Caco-2 (cell line): ENCODE data around the gene RALGDS. TPM values are rescaled to one million over a fixed set of nuclear protein-coding genes. Genes with fewer than 3 reads are reported as not detected.

Source experiments
- BruUV-seq: library from RNA; stranded (reverse); fragments of 400-500 nt; replicated peaks from 2 replicates; lab custom pipeline; 2021; lab: Mats Ljungman, UMichigan
- CTCF ChIA-PET: fragments of 300-600 bp; sonication (Branson Sonifier 250); formaldehyde crosslinking; loops from one replicate; lab custom pipeline; 2022; ENCODE audit warnings: antibody characterized with exemption; lab: Charles Lee
- POLR2A ChIA-PET: fragments of 300-600 bp; sonication (Branson Sonifier 250); formaldehyde crosslinking; loops from one replicate; lab custom pipeline; 2022; ENCODE audit warnings: antibody characterized with exemption; lab: Charles Lee
- DNase-seq, 2 experiments: peaks; one replicate each; pipeline versions ENCODE4 v3.0.0 to v3.0.0-alpha.2; 2020 to 2022
- H3K27me3 ChIP-seq: replicated peaks from 2 replicates; pipeline ENCODE4 v1.6.0; 2011; ENCODE audit warnings: low read length; ENCODE audit not compliant: control insufficient read depth, insufficient read depth
- H3K36me3 ChIP-seq: 2 replicates; pipeline ENCODE4 v1.5.1; 2011; ENCODE audit warnings: low read length; ENCODE audit not compliant: control insufficient read depth, insufficient read depth
- H3K4me1 ChIP-seq: fragments of 250-450 bp; sonication (Bioruptor Pico); 2 replicates; pipeline ENCODE4 v1.5.1; 2020; ENCODE audit warnings: mild to moderate bottlenecking
- H3K4me3 ChIP-seq: 2 replicates; pipeline ENCODE4 v1.5.1; 2011; ENCODE audit warnings: low read depth, mild to moderate bottlenecking, control low read depth, low read length
- H3K9me3 ChIP-seq: fragments of 250-450 bp; sonication (Bioruptor Pico); 2 replicates; pipeline ENCODE4 v1.5.1; 2020; ENCODE audit warnings: mild to moderate bottlenecking, moderate library complexity
- H3K27ac Mint-ChIP-seq: one replicate; pipeline ENCODE4 v1.8.0; 2022; ENCODE audit warnings: mixed read lengths; ENCODE audit not compliant: unreplicated experiment
- H3K27me3 Mint-ChIP-seq: one replicate; pipeline ENCODE4 v1.8.0; 2022; ENCODE audit warnings: mixed read lengths; ENCODE audit not compliant: insufficient read depth, unreplicated experiment
- H3K36me3 Mint-ChIP-seq: one replicate; pipeline ENCODE4 v1.8.0; 2022; ENCODE audit warnings: mild to moderate bottlenecking, mixed read lengths; ENCODE audit not compliant: insufficient read depth, unreplicated experiment
- H3K4me1 Mint-ChIP-seq: one replicate; pipeline ENCODE4 v1.8.0; 2022; ENCODE audit warnings: low read depth, mixed read lengths; ENCODE audit not compliant: unreplicated experiment
- H3K4me3 Mint-ChIP-seq: one replicate; pipeline ENCODE4 v1.8.0; 2022; ENCODE audit warnings: mild to moderate bottlenecking, moderate library complexity, mixed read lengths; ENCODE audit not compliant: unreplicated experiment
- H3K9me3 Mint-ChIP-seq: one replicate; pipeline ENCODE4 v1.8.0; 2022; ENCODE audit warnings: mixed read lengths; ENCODE audit not compliant: unreplicated experiment
- CTCF ChIP-seq, 2 experiments: fragments of 200-600 bp in 1 of 2; IDR thresholded peaks; 1 replicate in 1 of 2; 2 replicates in 1 of 2; pipeline versions ENCODE4 v1.5.1 to v1.8.0; 2011 to 2022; ENCODE audit warnings: antibody characterized with exemption in 1 of 2, control low read depth in 1 of 2, inconsistent platforms in 1 of 2, low read depth in 1 of 2, low read length in 1 of 2, mild to moderate bottlenecking in 1 of 2, moderate library complexity in 1 of 2; ENCODE audit not compliant: insufficient read depth in 1 of 2, severe bottlenecking in 1 of 2, unreplicated experiment in 1 of 2
- intact Hi-C: fragments of 100-400 bp; cut with micrococcal nuclease; formaldehyde crosslinking; loops from one replicate; pipeline ENCODE4 v1.10.0; 2022; ENCODE audit not compliant: unreplicated experiment
- total RNA-seq: library from RNA; stranded (reverse); gene quantifications from 2 replicates; pipeline ENCODE4 v1.2.3, GENCODE V29; 2022

RALGDS gene
- total RNA-seq, 1 experiment from 2014 or later, result 18.7 TPM

DNA sequence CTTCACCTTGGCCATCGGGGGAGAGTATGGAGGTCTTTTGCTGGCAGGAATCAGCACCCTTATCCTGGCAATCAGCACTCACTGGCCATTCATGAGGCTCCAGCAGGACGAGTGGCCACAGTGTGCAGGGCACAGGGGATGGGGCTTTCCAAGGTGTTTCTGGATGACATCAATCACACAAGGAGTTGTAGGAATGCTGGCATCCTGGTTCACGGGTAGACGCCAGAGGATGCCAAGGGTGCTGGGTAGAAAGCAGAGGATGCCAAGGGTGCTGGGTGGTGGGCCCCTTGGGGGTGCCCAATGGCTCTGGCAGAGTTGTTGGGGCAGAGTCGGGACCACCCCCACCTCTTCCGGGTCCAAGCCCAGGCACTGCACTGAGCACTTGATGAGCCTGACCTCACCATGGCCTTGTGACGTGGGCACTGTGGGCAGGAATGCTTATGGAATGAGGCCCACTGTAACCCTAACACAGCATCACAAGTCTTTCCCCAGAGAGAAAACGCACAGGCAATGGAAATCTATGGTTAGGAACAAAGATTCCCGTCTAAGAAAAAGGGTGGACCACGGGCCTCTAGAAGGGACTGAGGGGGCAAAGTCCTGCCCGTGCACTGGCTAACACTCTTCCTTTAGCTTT, 30.2 kb downstream of the RALGDS start:
- Histone ChIP-seq H3K9me3 (peaks cover 1% of the 10 kb centered on the region; the same call in 1 of the 2 replicates), H3K4me1 (no peaks in the 10 kb centered on the region), H3K36me3 (no peaks in the 10 kb centered on the region), H3K4me3 (no peak overlapping the region), H3K27me3 (no peaks in the 10 kb centered on the region)
- POLR2A ChIA-PET, result no interaction called here
- Mint-ChIP-seq H3K27ac (no peak overlapping the region), H3K9me3 (peaks cover 13% of the 10 kb centered on the region), H3K36me3 (peaks cover under 1% of the 10 kb centered on the region), H3K4me1 (no peaks in the 10 kb centered on the region), H3K27me3 (no peaks in the 10 kb centered on the region), H3K4me3 (no peak overlapping the region)
- BruUV-seq, result no TSS peak
- intact Hi-C loops, result no loop called here
- no peak for TF ChIP-seq CTCF (IDR thresholded peaks at IDR 0.05; ENCODE audit: insufficient read depth in 1 of 2, low read depth in 1 of 2, low read length in 1 of 2, severe bottlenecking in 1 of 2, unreplicated experiment in 1 of 2)
- CTCF ChIA-PET, result no interaction called here
- DNase-seq, result peak in 1 of 2 experiments; percentile 34

GRCh38 chr9:133090187-133090586, 30.9 kb downstream of the RALGDS start:
- Mint-ChIP-seq H3K36me3 (no peaks in the 10 kb centered on the region), H3K4me3 (no peak overlapping the region), H3K4me1 (no peaks in the 10 kb centered on the region), H3K27ac (no peak overlapping the region), H3K27me3 (no peaks in the 10 kb centered on the region), H3K9me3 (peaks cover 6% of the 10 kb centered on the region)
- no peak for TF ChIP-seq CTCF (IDR thresholded peaks at IDR 0.05; ENCODE audit: insufficient read depth in 1 of 2, low read depth in 1 of 2, low read length in 1 of 2, severe bottlenecking in 1 of 2, unreplicated experiment in 1 of 2)
- Histone ChIP-seq H3K4me3 (no peak overlapping the region), H3K9me3 (no peaks in the 10 kb centered on the region), H3K36me3 (no peaks in the 10 kb centered on the region), H3K4me1 (no peaks in the 10 kb centered on the region), H3K27me3 (no peaks in the 10 kb centered on the region)
- no TSS peak for BruUV-seq
- ChIA-PET POLR2A (no interaction called here), CTCF (no interaction called here)
- no peak for DNase-seq
- intact Hi-C loops, result no loop called here

DNA sequence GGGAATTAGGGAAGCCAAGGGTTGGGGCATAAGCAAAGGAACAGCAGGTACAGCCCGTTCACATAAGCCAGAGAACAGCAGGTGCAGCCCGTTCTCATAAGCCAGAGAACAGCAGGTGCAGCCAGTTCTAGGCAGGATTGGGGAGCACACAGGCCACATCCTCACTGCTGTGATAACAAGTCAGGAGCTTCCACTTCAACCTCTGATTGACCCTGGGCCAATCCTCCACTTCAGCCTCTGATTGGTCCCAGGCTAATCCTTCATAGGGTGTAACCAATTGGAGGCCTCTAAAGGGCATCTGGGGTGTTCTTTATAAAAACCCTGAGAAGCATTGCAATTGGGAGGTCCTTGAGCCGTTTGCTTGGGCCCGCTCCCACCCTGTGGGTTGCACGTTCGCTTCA, 31.8 kb downstream of the RALGDS start:
- intact Hi-C loops, result no loop called here
- Mint-ChIP-seq H3K36me3 (no peaks in the 10 kb centered on the region), H3K9me3 (no peaks in the 10 kb centered on the region), H3K27ac (no peak overlapping the region), H3K4me1 (no peaks in the 10 kb centered on the region), H3K27me3 (no peaks in the 10 kb centered on the region), H3K4me3 (no peak overlapping the region)
- BruUV-seq, result no TSS peak
- H3K4me3 ChIP-seq, result no peak overlapping the region
- TF ChIP-seq CTCF (IDR thresholded peaks at IDR 0.05; ENCODE audit: insufficient read depth in 1 of 2, low read depth in 1 of 2, low read length in 1 of 2, severe bottlenecking in 1 of 2, unreplicated experiment in 1 of 2), result no peak
- no peak for DNase-seq
- no peaks in the 10 kb centered on the region for H3K9me3 ChIP-seq
- no peaks in the 10 kb centered on the region for H3K27me3 ChIP-seq
- CTCF ChIA-PET, result no interaction called here
- no peaks in the 10 kb centered on the region for H3K36me3 ChIP-seq
- POLR2A ChIA-PET, result no interaction called here
- H3K4me1 ChIP-seq, result no peaks in the 10 kb centered on the region
